Kasumi-1 (cell line): ENCODE data around the gene SLC44A4.

ENCODE experiments used
- DNase-seq, 2 experiments: peaks; one replicate each; lab custom pipeline; 2025; lab: John Stamatoyannopoulos, UW

The SLC44A4 gene

GRCh38 chr6:31901415-31901952 is 22.7 kb upstream of the SLC44A4 start:
- DNase-seq = peak; percentile 18 to 20

DNA sequence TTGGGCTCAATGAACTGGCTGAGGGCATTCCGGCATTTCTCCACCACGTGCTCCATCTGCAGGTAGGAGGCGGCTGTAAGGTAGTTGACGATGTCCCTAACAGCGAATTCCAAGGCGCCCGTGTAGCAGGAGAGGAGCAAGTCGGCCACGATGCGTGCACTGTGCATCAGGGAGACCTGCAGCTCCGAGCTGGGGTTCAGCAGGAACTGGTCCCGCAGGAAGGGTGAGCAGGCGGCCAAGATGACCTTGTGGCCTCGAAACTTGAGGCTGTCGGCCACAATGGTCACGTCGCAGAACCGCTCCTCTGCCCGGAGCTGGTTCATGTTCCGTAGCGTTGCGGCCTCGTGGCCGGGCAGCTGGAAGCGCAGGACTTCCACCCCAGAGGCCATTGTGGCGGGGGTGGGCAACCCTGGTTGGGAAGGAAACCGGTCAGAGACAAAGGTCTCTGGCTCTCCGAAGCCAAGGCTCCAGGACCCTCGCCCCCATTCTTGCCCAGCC is 22.2 kb upstream of the SLC44A4 start:
- no peak for DNase-seq

DNA sequence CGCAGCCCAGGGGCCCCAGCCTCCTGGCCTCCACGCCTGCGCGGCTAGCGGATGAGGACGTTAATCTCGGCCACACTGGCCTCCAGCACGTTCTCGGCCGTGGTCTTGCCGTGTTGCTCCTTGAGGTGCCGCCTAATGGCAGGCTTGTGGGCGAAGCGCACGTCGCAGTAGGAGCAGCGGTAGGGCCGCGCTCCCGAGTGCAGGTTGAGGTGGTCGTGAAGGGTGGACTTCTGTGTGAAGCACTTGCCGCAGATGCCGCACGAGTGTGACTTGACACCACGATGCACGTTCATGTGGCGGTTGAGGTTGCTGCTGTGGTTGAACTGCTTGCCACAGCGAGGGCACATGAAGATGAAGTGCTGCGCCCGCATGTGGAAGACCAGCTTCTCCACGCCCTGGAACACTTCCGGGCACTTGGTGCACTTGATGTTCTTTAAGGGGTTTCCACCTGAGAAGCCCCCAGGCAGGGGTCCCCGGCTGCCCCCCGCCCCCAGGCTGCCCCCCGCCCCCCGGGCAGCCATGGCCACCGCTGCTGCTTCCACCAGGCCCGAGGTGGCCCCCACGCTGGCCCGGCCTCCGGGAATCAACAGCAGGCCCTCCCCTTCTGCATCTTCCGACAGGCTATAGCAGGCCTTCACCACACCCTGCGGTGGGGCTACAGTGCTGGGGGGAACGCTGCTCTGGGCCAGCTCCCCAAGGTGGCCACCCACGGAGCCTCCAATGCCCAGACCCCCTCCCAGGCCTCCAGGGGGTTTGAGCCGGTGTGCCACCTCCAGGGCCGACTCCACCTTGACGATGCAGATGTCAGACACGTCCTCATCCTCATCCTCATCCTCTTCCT is 21.3 kb upstream of the SLC44A4 start:
- no peak for DNase-seq

DNA sequence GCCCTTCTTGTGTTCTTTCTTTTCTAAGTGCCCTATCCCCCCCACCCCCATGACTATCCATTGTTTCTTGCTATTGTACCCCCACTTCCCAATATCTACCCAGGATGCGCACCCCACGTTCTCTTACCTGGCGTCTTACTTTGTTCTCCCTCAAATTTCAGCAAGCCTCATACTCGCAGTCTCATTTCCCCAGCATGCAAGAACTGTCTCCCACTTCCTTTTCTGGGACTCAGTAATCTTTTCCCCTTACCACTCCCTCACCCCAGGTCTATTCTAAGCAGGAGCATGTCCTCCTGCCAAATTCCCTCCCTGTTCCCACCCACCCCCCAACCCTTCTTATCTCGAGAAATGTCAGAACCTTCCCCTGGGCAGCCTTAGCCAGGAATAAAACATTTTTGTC is 20.4 kb upstream of the SLC44A4 start:
- DNase-seq = no peak

DNA sequence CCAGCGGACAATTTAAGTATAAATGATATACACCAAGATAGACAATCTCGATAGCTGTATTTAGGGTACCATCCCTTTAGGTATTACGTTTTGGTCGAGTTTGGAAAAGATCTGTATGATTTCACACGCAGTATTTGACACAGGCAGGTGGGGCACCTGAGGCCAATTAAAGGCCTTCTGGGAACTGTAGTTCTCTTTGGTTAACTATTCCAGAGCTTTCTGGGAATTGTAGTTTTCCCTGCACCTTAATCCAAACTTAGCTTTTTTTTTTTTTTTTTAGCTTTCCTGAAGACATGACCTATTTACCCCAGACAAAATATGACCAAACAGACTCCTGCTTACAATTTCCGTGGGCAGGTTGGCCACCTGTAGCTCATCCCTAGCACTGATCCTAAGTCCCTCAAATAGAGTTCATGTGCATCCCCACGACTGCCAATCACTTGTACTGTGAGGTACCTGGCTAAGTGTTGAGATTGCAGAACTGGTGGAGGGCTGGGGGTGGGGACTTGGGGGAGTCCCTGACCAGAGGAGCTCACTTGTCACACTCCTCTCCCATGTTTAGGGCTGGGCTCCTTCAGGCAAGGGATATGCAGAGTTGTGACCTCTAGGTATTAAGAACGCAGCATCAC is 19.7 kb upstream of the SLC44A4 start:
- peak; percentile 59 to 67 for DNase-seq

- peak; percentile 79 to 83 for DNase-seq
These were observed 19.0 kb upstream of the SLC44A4 start, which contains the start of gene EHMT2 for GRCh38 chr6:31897612-31898382. EHMT2 (minus strand) TSS chr6:31897698; CDS start chr6:31897677, 21 bp downstream.

GRCh38 chr6:31896856-31897611 is 18.2 kb upstream of the SLC44A4 start:
- no peak for DNase-seq

DNA sequence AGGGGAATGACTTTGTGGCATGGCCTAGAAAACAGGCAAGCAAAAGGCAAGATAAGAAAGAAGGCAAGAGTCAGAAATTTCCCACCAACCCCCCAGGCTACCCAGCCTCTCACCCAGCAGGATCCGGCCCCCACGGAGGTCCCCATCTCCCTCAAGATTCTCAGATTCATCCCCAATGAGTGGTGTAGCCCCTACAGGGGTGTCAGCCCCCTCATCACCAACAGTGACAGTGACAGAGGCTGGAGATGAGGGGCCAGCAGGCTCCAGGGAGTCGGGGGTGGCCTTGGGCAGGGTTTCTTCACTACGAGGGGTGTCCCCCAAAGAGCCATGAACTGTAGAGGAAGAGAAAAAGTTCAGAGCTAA is 17.7 kb upstream of the SLC44A4 start:
- no peak for DNase-seq

DNA sequence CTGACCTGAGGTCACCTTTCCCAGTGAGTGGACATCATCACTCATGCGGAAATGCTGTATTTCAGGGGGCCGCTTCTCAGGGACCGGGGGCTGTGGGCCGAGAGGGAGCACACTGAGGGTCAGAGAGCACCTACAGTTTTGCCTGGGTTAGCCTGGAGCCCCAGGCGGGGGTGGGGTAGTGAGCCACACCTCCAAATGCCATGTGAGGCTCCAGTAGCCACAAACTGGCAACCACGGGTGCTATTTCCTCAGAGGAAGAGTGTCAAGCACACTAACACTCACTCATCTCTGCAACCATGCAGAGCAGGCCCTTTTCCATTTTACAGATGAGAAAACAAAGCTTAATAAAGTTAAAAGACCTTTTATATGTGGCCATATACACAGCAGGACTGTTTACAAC is 14.0 kb upstream of the SLC44A4 start:
- DNase-seq = no peak

DNA sequence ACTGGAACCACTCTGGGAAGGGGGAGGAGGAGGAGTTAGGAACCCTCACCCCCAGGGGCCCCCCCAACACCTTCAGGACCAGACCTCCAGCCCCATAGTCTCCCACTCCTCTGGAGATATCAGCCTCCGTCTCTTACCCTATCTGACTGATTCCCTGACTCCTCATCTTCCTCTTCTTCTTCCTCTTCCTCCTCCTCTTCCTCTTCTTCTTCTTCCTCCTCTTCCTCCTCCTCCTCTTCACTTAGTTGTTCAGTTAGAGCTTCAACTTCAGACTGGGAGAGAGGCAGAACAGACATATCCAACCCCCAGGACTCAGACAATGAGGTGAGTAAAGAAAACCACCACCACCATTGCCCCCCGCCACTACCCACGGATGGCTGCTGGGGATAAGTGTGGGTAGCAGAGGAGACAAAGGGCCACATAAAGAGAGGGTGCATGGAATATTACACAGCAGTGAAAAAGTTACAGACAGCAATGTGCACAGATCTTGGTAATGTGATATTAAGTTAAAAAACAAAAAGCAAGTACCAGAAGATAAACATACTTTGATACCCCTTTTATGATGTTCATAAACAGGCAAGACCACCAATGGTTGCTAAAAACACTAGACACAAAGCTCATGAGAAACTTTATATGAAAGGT is 10.7 kb upstream of the SLC44A4 start:
- DNase-seq = no peak

GRCh38 chr6:31888276-31889258 is 9.8 kb upstream of the SLC44A4 start:
- DNase-seq = peak in 1 of 2 experiments; percentile 44

- DNase-seq = no peak
These were observed 8.6 kb upstream of the SLC44A4 start for GRCh38 chr6:31887173-31888007.

GRCh38 chr6:31886541-31886991 is 7.8 kb upstream of the SLC44A4 start:
- DNase-seq = no peak

GRCh38 chr6:31884528-31885035 is 5.8 kb upstream of the SLC44A4 start:
- DNase-seq = no peak

DNA sequence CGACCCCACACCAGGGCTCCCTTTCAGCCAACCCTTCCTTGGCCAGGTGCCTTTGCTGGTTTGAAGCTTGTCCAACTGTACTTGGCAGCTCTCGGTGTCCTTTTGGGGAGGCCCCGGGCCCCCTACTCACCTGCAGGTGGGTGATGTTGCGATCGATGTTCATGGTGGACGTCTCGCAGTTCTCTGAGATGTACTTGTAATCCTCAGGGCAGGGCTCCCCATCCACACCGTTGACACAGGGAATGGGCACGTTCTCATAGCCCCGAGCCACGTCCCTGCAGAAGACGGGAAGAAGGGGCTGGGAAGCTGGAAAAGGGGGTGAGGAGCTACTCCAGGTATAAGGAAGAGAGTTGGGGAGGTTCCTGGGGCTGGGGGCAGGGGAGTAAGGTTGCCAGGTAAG is 4.9 kb upstream of the SLC44A4 start:
- DNase-seq = no peak

DNA sequence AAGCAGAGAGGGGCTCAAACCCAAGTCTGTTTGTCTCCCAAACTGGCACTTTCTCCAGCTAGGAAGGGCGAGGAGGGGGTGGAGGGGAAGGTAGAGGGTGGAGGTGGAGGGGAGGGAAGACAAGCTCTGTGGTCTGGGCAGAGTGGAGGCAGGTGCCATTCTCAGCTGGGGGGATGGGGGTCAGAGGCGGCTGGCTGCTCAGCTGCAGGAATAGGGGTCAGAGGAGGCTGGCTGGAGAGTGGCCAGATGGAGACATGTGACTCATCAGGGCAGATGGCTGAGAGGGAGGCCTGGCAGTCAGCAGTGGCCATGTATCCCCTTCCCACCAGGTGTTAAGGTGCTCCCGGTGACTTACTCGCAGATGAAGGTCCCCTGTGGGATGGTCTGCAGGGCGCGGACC is 3.5 kb upstream of the SLC44A4 start:
- DNase-seq = no peak

- DNase-seq = no peak
These were observed 2.5 kb upstream of the SLC44A4 start for GRCh38 chr6:31881136-31881859.

- no peak for DNase-seq
These were observed 1.8 kb upstream of the SLC44A4 start for GRCh38 chr6:31880616-31881015.
